ENCODE data around the gene HSPE1.

Gene HSPE1

GRCh38 chr2:197500503-197501131 lies 438 bp downstream of the HSPE1 start:
- peak overlapping the region; percentile 92 for H3K9ac ChIP-seq (ENCODE audit: low read length)
- H3K4me3 ChIP-seq (ENCODE audit: low read depth in 1 of 2, low read length in 2 of 2), result peak overlapping the region; percentile 63 to 86
- peaks cover 37% of the 10 kb centered on the region for H3K36me3 ChIP-seq (ENCODE audit: insufficient read depth, low read length)
- no peaks in the 10 kb centered on the region for H3K27me3 ChIP-seq (ENCODE audit: control insufficient read depth in 1 of 2, insufficient read depth in 2 of 2, low read length in 2 of 2)
- H3K9me3 ChIP-seq (ENCODE audit: low read length), result no peaks in the 10 kb centered on the region
- peak overlapping the region; percentile 88 for H3K27ac ChIP-seq (ENCODE audit: low read depth, low read length)
- peaks cover 38% of the 10 kb centered on the region for H3K4me1 ChIP-seq (ENCODE audit: insufficient read depth, low read length)

DNA sequence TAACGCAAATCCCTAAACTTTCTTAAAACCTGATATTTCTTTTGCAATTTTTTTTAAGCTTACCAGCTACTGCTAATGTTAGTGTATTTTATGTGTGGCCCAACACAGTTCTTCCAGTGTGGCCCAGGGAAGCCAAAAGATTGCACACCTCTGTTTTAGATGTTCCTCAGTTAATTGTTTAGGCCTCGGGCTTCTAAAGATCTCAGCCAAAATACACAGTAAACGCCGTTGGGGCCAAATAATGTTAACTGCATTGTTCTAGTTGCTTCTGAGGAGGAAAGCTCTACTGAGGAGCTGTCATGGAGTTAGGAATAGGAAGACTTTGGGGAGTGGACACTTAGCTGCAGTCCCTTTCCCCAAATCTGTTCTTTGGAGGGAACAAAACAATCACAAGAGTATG lies 2.0 kb downstream of the HSPE1 start:
- Histone ChIP-seq H3K9ac (ENCODE audit: low read length) (no peak overlapping the region), H3K4me1 (ENCODE audit: insufficient read depth, low read length) (peaks cover 29% of the 10 kb centered on the region), H3K36me3 (ENCODE audit: insufficient read depth, low read length) (peaks cover 24% of the 10 kb centered on the region), H3K27me3 (ENCODE audit: control insufficient read depth in 1 of 2, insufficient read depth in 2 of 2, low read length in 2 of 2) (no peaks in the 10 kb centered on the region), H3K9me3 (ENCODE audit: low read length) (no peaks in the 10 kb centered on the region), H3K4me3 (ENCODE audit: low read depth in 1 of 2, low read length in 2 of 2) (no peak overlapping the region), H3K27ac (ENCODE audit: low read depth, low read length) (no peak overlapping the region)

- Histone ChIP-seq H3K4me3 (ENCODE audit: low read depth in 1 of 2, low read length in 2 of 2) (no peak overlapping the region), H3K27ac (ENCODE audit: low read depth, low read length) (no peak overlapping the region), H3K4me1 (ENCODE audit: insufficient read depth, low read length) (peaks cover 24% of the 10 kb centered on the region), H3K36me3 (ENCODE audit: insufficient read depth, low read length) (peaks cover 22% of the 10 kb centered on the region), H3K9ac (ENCODE audit: low read length) (no peak overlapping the region), H3K9me3 (ENCODE audit: low read length) (no peaks in the 10 kb centered on the region), H3K27me3 (ENCODE audit: control insufficient read depth in 1 of 2, insufficient read depth in 2 of 2, low read length in 2 of 2) (no peaks in the 10 kb centered on the region)
Measured at GRCh38 chr2:197502685-197503084, 2.5 kb downstream of the HSPE1 start.

DNA sequence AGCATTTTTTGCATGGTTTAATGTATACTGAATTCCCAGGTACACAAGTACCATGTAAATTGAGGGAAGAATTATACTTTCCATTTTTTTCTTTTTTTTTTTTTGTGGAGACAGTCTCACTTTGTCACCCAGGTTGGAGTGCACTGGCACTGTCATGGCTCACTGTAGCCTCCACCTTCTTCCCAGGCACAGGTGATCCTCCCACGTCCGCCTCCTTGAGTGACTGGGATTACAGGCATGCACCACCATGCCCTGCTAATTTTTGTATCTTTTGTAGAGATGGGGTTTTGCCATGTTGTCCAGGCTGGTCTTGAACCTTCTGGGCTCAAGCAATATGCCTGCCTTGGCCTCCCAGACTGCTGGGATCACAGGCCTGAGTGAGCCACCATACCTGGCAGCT lies 3.8 kb downstream of the HSPE1 start:
- Histone ChIP-seq H3K9ac (ENCODE audit: low read length) (no peak overlapping the region), H3K27me3 (ENCODE audit: control insufficient read depth in 1 of 2, insufficient read depth in 2 of 2, low read length in 2 of 2) (no peaks in the 10 kb centered on the region), H3K4me3 (ENCODE audit: low read depth in 1 of 2, low read length in 2 of 2) (no peak overlapping the region), H3K9me3 (ENCODE audit: low read length) (no peaks in the 10 kb centered on the region), H3K36me3 (ENCODE audit: insufficient read depth, low read length) (peaks cover 22% of the 10 kb centered on the region), H3K27ac (ENCODE audit: low read depth, low read length) (no peak overlapping the region), H3K4me1 (ENCODE audit: insufficient read depth, low read length) (peaks cover 15% of the 10 kb centered on the region)

DNA sequence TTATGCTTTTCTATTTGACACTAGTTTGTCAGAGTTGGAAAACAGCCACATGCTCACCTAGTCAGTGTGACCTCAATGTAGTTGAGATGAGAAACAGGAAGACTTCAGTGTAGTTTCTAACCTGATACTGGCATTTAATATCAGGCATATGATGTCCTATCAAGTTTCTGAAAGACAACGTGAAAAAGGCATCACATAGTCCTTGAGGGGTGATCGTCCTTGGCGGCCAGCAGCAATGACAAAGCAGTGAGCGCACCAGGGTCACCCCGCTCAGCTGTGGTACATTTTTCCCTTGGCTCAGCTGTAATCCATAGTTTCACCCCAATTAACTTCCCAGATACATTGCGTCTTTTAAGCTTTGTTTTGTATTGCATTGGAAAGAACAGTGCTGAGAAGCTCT lies 4.3 kb downstream of the HSPE1 start:
- Histone ChIP-seq H3K9ac (ENCODE audit: low read length) (no peak overlapping the region), H3K27ac (ENCODE audit: low read depth, low read length) (no peak overlapping the region), H3K27me3 (ENCODE audit: control insufficient read depth in 1 of 2, insufficient read depth in 2 of 2, low read length in 2 of 2) (no peaks in the 10 kb centered on the region), H3K9me3 (ENCODE audit: low read length) (no peaks in the 10 kb centered on the region), H3K4me3 (ENCODE audit: low read depth in 1 of 2, low read length in 2 of 2) (no peak overlapping the region), H3K4me1 (ENCODE audit: insufficient read depth, low read length) (peaks cover 15% of the 10 kb centered on the region), H3K36me3 (ENCODE audit: insufficient read depth, low read length) (peaks cover 22% of the 10 kb centered on the region)

DNA sequence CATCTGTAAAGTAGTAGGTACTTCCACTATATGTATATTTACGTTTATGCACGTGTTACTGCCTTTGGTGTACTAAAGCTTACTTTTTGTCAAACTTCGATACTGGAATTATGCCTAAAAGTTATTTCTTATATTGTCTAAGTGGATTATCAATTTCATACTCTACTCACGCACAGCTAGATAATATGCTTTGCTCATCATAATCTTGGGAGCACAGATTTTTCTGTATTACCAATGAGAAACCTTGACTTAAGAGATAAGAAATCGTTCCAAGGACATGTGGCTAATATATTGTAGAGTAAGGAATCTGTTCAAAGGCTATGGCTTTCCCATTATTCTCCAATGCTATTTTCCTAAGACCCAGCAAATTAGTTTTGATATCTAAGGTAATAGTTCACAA lies 6.5 kb downstream of the HSPE1 start:
- Histone ChIP-seq H3K27ac (ENCODE audit: low read depth, low read length) (no peak overlapping the region), H3K36me3 (ENCODE audit: insufficient read depth, low read length) (peaks cover 22% of the 10 kb centered on the region), H3K9me3 (ENCODE audit: low read length) (no peaks in the 10 kb centered on the region), H3K4me3 (ENCODE audit: low read depth in 1 of 2, low read length in 2 of 2) (no peak overlapping the region), H3K4me1 (ENCODE audit: insufficient read depth, low read length) (peaks cover 8% of the 10 kb centered on the region), H3K27me3 (ENCODE audit: control insufficient read depth in 1 of 2, insufficient read depth in 2 of 2, low read length in 2 of 2) (no peaks in the 10 kb centered on the region), H3K9ac (ENCODE audit: low read length) (no peak overlapping the region)

GRCh38 chr2:197513915-197514314 lies 13.7 kb downstream of the HSPE1 start:
- H3K9ac ChIP-seq (ENCODE audit: low read length), result no peak overlapping the region
- H3K4me3 ChIP-seq (ENCODE audit: low read depth in 1 of 2, low read length in 2 of 2), result no peak overlapping the region
- no peaks in the 10 kb centered on the region for H3K9me3 ChIP-seq (ENCODE audit: low read length)
- H3K4me1 ChIP-seq (ENCODE audit: insufficient read depth, low read length), result peaks cover 13% of the 10 kb centered on the region
- H3K27ac ChIP-seq (ENCODE audit: low read depth, low read length), result no peak overlapping the region
- H3K36me3 ChIP-seq (ENCODE audit: insufficient read depth, low read length), result no peaks in the 10 kb centered on the region
- no peaks in the 10 kb centered on the region for H3K27me3 ChIP-seq (ENCODE audit: control insufficient read depth in 1 of 2, insufficient read depth in 2 of 2, low read length in 2 of 2)

GRCh38 chr2:197514754-197515153 lies 14.6 kb downstream of the HSPE1 start:
- H3K27ac ChIP-seq (ENCODE audit: low read depth, low read length), result peak overlapping the region; percentile 88
- peak overlapping the region; percentile 80 for H3K9ac ChIP-seq (ENCODE audit: low read length)
- H3K27me3 ChIP-seq (ENCODE audit: control insufficient read depth in 1 of 2, insufficient read depth in 2 of 2, low read length in 2 of 2), result no peaks in the 10 kb centered on the region
- H3K4me3 ChIP-seq (ENCODE audit: low read depth in 1 of 2, low read length in 2 of 2), result peak overlapping the region in 1 of 2 donors; percentile 80
- no peaks in the 10 kb centered on the region for H3K36me3 ChIP-seq (ENCODE audit: insufficient read depth, low read length)
- H3K9me3 ChIP-seq (ENCODE audit: low read length), result no peaks in the 10 kb centered on the region
- H3K4me1 ChIP-seq (ENCODE audit: insufficient read depth, low read length), result peaks cover 13% of the 10 kb centered on the region

DNA sequence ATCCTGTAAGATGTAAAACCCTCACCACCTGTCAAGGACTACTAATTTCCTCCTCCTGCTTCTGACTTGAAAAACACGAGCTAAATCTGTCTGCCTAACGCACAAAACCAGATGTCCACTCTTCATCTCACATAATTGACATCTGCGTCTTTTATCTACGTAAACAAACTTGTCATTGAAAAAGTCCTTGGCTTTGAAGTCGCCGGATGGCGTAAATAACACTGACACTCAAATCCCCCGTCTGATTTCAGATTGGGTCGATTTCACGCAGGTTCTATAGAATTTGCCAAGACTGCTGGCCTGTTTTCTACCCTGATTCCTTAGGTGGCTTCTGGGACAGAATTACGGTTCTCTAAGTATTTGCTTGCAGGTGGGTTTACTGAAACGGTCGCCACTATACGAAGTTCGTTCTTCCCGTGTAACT lies 15.1 kb downstream of the HSPE1 start:
- Histone ChIP-seq H3K27ac (ENCODE audit: low read depth, low read length) (peak overlapping the region; percentile 88), H3K27me3 (ENCODE audit: control insufficient read depth in 1 of 2, insufficient read depth in 2 of 2, low read length in 2 of 2) (no peaks in the 10 kb centered on the region), H3K4me3 (ENCODE audit: low read depth in 1 of 2, low read length in 2 of 2) (peak overlapping the region; percentile 80 to 95), H3K9ac (ENCODE audit: low read length) (peak overlapping the region; percentile 80), H3K4me1 (ENCODE audit: insufficient read depth, low read length) (peaks cover 13% of the 10 kb centered on the region), H3K9me3 (ENCODE audit: low read length) (no peaks in the 10 kb centered on the region), H3K36me3 (ENCODE audit: insufficient read depth, low read length) (no peaks in the 10 kb centered on the region)

GRCh38 chr2:197515739-197516392 lies 15.7 kb downstream of the HSPE1 start, which contains the start of gene MOB4:
Gene MOB4 (plus strand): TSS chr2:197516066. CDS start chr2:197516087, 21 bp downstream.
- Histone ChIP-seq H3K4me1 (ENCODE audit: insufficient read depth, low read length) (peaks cover 13% of the 10 kb centered on the region), H3K9me3 (ENCODE audit: low read length) (no peaks in the 10 kb centered on the region)

GRCh38 chr2:197516393-197516761 lies 16.2 kb downstream of the HSPE1 start:
- Histone ChIP-seq H3K4me3 (ENCODE audit: low read depth in 1 of 2, low read length in 2 of 2) (peak overlapping the region; percentile 80 to 95), H3K4me1 (ENCODE audit: insufficient read depth, low read length) (peaks cover 13% of the 10 kb centered on the region), H3K27ac (ENCODE audit: low read depth, low read length) (peak overlapping the region; percentile 88), H3K27me3 (ENCODE audit: control insufficient read depth in 1 of 2, insufficient read depth in 2 of 2, low read length in 2 of 2) (no peaks in the 10 kb centered on the region), H3K9me3 (ENCODE audit: low read length) (no peaks in the 10 kb centered on the region), H3K36me3 (ENCODE audit: insufficient read depth, low read length) (no peaks in the 10 kb centered on the region), H3K9ac (ENCODE audit: low read length) (peak overlapping the region; percentile 87)

More at GRCh38 chr2:197515739-197516392, 15.7 kb downstream of the HSPE1 start, which contains the start of gene MOB4:
- H3K27ac ChIP-seq (ENCODE audit: low read depth, low read length), result peak within 1 kb of the TSS; percentile 88
- peak within 1 kb of the TSS; percentile 80 to 95 for H3K4me3 ChIP-seq (ENCODE audit: low read depth in 1 of 2, low read length in 2 of 2)
- peak within 1 kb of the TSS; percentile 87 for H3K9ac ChIP-seq (ENCODE audit: low read length)
- no peaks in the 10 kb centered on the region for H3K27me3 ChIP-seq (ENCODE audit: control insufficient read depth in 1 of 2, insufficient read depth in 2 of 2, low read length in 2 of 2)
- H3K36me3 ChIP-seq (ENCODE audit: insufficient read depth, low read length), result no peaks in the 10 kb centered on the region

Data from muscle layer of colon (tissue), 2 donors.